HUES48 (cell line): ENCODE data around the gene MPHOSPH9.

Source experiments
- H3K27ac ChIP-seq: one replicate; pipeline ENCODE4 v1.7.0; 2013; ENCODE audit warnings: low read depth, low read length, inconsistent platforms
- H3K27me3 ChIP-seq: 2 replicates; pipeline ENCODE4 v1.6.1; 2013; ENCODE audit warnings: mild to moderate bottlenecking, low read length; ENCODE audit not compliant: control insufficient read depth, insufficient read depth
- H3K36me3 ChIP-seq: 2 replicates; pipeline ENCODE4 v1.6.1; 2013; ENCODE audit warnings: low read length; ENCODE audit not compliant: control insufficient read depth, insufficient read depth
- H3K4me1 ChIP-seq: 2 replicates; pipeline ENCODE4 v1.6.1; 2013; ENCODE audit warnings: mild to moderate bottlenecking, low read length; ENCODE audit not compliant: control insufficient read depth, insufficient read depth
- H3K4me3 ChIP-seq: 2 replicates; pipeline ENCODE4 v1.5.1; 2013; ENCODE audit warnings: mild to moderate bottlenecking, low read depth, low read length
- H3K9ac ChIP-seq: 2 replicates; pipeline ENCODE4 v1.6.1; 2013; ENCODE audit warnings: mild to moderate bottlenecking, low read depth, low read length, moderate library complexity
- H3K9me3 ChIP-seq: 2 replicates; pipeline ENCODE4 v1.6.1; 2013; ENCODE audit warnings: low read length; ENCODE audit not compliant: control insufficient read depth, insufficient read depth

Gene MPHOSPH9

DNA sequence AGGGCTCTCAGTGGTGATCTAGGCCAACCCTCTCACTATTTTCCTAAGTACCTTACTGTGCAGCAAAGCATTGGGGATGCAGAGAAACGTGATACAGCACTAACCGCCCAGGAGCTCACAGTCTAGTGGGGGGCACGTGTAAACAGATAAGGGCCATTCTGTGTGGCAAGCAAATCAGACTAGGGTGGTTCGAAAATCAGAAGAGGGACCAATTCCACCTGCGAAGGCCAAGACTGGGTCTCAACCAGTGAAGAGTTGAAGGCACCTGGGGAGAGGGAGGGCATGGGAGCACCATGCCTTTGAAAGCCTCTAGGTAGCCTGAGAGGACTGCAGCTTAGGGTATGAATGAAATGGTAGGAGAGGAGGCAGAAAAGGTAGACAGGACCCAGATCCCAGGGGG lies 84.3 kb downstream of the MPHOSPH9 start:
- Histone ChIP-seq H3K9ac (no peak overlapping the region), H3K4me3 (no peak overlapping the region), H3K9me3 (no peaks in the 10 kb centered on the region), H3K4me1 (peaks cover 11% of the 10 kb centered on the region), H3K27ac (no peak overlapping the region), H3K36me3 (no peaks in the 10 kb centered on the region), H3K27me3 (peaks cover 42% of the 10 kb centered on the region)

DNA sequence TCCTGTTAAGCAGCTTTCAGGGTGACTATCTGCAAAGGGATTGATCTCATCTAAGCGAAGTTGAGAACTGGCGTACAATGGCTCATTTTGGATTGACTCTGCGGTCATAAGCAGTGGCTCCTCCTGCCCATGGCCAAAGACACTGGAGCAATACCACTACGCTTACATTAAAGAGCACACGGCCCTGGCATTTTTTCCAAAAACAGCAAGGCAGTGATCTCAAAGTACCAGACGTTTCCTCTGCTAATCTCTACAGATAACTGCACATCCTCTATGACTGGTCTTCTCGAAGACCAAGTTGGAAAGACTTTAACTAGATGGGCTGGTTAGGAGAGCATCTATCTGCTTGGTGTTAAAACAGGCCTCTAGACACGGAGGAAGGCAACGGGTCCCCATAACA lies 84.7 kb downstream of the MPHOSPH9 start:
- H3K36me3 ChIP-seq: no peaks in the 10 kb centered on the region
- no peak overlapping the region for H3K4me3 ChIP-seq
- H3K27ac ChIP-seq: no peak overlapping the region

DNA sequence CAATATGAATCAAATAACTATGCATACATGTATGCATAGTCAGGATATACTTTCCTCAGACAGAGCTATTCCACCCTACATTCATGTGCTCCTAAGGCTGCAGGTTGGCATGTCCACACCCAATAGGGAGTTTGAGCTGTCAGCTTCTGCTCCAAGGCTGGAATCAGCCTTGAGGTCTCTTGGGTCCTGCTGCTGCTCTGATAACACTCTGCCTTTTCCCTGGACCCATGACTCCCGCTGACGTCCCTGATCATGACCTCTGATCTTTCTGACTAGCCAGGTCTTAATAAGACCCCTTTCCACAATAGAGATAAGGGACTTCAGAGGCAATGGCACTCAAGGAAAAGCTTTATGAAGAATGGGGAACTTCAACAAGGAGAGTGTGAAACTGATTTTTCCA lies 87.7 kb downstream of the MPHOSPH9 start:
- H3K27ac ChIP-seq: no peak overlapping the region
- peaks cover 22% of the 10 kb centered on the region for H3K27me3 ChIP-seq
- H3K9ac ChIP-seq: no peak overlapping the region
- no peak overlapping the region for H3K4me3 ChIP-seq
- peaks cover 20% of the 10 kb centered on the region for H3K4me1 ChIP-seq
- no peaks in the 10 kb centered on the region for H3K9me3 ChIP-seq
- no peaks in the 10 kb centered on the region for H3K36me3 ChIP-seq

More for the DNA sequence above, 84.7 kb downstream of the MPHOSPH9 start:
- Histone ChIP-seq H3K9ac (no peak overlapping the region), H3K9me3 (no peaks in the 10 kb centered on the region), H3K4me1 (peaks cover 8% of the 10 kb centered on the region; the same call in 1 of the 2 replicates), H3K27me3 (peaks cover 42% of the 10 kb centered on the region)

DNA sequence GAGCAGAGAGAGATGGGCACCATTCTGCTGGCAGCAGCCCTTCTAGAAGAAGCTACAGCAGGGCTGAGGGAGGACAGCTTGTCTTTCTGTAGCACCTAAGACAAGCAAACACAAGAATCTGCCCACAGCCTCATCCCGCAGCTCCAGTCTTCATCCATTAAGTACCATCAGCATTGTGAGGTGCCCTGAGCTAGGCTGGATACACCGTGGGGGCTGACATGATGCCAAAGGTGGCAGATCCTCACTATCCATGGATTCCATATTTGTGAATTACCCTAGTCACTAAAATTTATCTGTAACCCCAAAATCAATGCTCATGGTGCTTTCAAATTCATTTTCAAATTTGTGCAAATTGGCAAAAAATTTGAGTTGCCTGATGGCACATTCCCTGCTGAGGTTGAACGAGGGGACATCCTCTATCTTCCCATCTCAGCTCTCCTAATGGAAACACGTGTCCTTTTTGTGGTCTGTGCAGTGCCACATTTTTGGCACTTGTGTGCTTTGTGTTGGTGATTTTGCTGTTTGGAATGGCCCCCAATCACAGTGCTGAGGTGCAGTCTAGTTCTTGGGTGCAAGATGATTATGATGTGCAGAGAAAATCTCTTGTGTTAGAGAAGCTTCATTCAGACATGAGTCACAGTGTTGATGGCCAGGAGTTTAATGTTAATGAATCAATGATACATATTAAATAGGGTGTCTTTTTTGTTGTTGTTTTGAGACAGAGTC lies 89.0 kb downstream of the MPHOSPH9 start:
- H3K27me3 ChIP-seq: peaks cover 9% of the 10 kb centered on the region
- H3K27ac ChIP-seq: no peak overlapping the region
- peaks cover 28% of the 10 kb centered on the region for H3K4me1 ChIP-seq
- H3K4me3 ChIP-seq: no peak overlapping the region
- H3K9ac ChIP-seq: no peak overlapping the region
- no peaks in the 10 kb centered on the region for H3K9me3 ChIP-seq
- no peaks in the 10 kb centered on the region for H3K36me3 ChIP-seq

DNA sequence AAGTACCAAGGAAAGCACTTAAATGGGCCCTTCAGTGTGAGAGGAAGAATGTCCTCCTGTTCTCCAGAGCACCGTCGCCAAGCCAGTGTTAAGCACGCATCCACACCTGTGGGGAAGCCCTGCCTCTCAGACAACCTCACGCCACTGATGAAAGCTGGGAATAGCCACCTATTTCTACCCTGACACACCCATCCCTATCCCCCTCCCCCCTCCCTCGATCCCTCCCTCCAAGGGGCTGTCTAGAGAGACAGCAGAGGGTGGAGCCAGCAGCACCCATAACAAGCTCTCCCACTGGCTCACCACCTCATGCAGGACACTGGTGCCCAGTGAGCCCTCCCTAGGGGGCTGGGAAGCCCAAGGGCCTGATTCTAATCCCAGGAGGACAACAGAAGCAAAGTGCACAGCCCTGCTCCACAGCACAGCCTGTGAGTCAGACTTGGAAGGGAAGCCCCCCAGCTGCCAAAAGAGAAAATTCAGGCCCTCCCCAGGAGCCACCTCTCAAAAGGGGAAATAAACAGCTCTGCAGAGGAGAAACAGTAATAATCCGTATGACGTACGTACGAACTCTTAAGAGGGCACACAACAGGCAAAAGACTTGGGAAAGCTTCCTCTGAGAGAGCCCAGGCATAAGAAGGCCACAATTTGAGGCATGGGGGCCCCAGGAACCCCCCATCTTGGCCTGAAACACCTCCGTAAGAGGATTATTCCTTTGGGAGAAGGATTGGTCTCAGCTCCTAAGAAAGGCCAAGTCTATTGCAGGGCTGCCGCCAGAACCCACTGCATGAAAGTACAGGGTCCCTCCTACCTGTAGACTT lies 89.8 kb downstream of the MPHOSPH9 start:
- no peak overlapping the region for H3K9ac ChIP-seq
- peaks cover 28% of the 10 kb centered on the region for H3K4me1 ChIP-seq
- 0 out of 2 replicates have a peak, but pooled peaks cover 1% of the 10 kb centered on the region for H3K27me3 ChIP-seq
- no peak overlapping the region for H3K4me3 ChIP-seq
- no peaks in the 10 kb centered on the region for H3K36me3 ChIP-seq
- H3K27ac ChIP-seq: no peak overlapping the region
- no peaks in the 10 kb centered on the region for H3K9me3 ChIP-seq

DNA sequence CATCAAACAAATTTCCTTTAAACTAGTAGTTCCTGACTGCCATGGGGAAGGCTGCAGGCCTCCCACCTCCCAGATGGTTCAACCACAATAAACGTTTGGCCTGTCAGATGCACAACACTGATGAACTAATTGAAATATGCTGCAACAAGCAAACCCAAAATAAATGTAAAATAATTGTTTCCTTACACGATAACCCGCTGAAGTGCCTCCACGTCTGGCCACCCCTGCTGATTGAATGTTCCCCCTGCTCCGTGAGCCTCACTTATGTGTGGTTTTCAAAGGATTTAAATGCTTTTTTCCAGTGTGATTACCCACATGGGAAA lies 90.5 kb downstream of the MPHOSPH9 start:
- H3K27ac ChIP-seq: no peak overlapping the region
- H3K4me1 ChIP-seq: peaks cover 28% of the 10 kb centered on the region
- no peaks in the 10 kb centered on the region for H3K27me3 ChIP-seq

DNA sequence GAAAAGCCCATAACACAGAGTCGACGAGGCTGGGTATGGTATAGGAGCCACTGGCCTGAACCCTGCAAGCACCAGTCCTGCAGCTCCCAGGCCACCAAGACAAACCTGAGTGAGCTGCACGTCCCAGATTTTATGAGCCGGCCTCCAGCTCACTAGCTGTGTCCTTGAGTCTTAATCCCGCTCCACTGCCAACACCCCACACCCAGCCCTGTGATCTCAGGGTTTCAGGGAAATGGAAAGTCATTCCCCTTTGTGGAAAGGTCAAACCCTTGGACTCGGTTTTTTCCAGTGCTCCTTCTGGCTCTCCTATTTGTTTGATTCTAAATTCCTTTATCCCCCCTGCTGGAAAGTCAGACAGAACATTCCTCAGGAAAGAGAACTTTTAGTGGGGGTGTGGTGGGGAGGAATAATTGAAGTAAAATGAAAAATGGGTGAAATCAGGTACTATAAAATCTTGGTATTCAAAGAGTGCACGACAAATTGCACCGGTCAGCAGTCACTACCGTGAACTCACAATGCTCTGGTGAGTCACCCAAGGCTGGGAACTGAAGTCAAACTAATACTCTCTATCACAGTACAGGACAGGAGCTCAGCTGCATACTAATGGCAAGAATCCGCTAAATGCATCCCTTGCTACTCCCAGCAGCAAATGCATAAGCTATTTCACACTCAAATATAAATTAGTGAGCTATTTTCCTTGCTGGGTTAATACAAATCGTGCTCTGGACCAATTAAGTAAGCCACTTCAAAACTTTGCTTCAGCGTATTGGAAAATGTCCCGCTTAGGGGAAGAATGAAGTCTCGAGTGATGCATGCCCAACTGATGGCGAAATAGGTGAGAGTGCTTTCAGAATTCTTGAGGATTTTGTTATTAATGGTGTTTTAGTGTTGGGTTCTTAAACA lies 91.1 kb downstream of the MPHOSPH9 start:
- peaks cover 28% of the 10 kb centered on the region for H3K4me1 ChIP-seq
- H3K9ac ChIP-seq: no peak overlapping the region
- no peaks in the 10 kb centered on the region for H3K27me3 ChIP-seq
- no peaks in the 10 kb centered on the region for H3K9me3 ChIP-seq
- H3K27ac ChIP-seq: peak overlapping the region; percentile 58
- H3K4me3 ChIP-seq: no peak overlapping the region
- H3K36me3 ChIP-seq: no peaks in the 10 kb centered on the region

More for the DNA sequence above, 90.5 kb downstream of the MPHOSPH9 start:
- Histone ChIP-seq H3K4me3 (no peak overlapping the region), H3K36me3 (no peaks in the 10 kb centered on the region), H3K9ac (no peak overlapping the region), H3K9me3 (no peaks in the 10 kb centered on the region)

DNA sequence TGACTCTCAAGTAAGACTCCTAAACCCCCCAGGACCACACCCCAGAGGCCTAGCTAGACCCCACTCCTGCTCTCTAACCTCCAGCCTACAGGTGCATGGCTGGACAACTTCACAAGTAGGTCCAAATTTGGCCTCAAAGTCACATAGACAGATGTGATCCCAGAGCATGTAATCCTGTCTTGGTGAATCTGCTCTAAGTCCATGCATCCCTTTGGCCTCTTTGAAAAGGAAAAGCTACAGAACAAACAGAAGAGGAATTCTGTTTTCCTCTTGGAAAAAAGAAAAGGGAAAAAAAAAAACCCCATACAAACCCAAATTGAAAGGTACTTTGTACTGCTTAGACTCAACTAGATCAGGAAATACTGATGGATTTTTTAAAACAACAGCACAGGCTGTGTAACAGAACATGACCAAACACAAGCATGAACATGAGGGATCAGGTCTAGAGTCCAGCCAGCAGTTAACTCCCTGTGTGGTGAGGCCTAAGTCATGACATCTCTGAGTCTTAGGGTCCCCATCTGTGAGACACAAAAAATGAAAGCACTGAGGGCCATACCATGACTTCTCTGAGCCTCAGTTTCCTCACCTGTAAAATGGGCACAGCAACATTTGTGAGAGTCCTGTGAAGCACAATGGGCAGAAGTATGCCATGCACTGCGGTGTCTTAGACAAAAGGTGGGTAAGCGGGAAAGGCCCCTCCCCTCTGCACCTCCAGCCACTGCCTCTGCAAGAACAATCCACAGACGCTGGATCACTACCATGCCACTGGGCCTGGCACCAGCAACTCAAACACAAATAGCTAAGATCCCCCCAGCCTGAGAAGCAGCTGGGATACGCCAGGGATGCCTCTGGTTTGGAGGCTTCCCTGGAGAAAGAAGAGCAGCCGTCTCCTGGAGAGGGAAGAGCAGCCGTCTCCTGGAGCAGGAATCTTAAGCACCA lies 92.0 kb downstream of the MPHOSPH9 start:
- Histone ChIP-seq H3K4me1 (peaks cover 28% of the 10 kb centered on the region), H3K9me3 (no peaks in the 10 kb centered on the region), H3K27me3 (no peaks in the 10 kb centered on the region), H3K4me3 (no peak overlapping the region), H3K9ac (no peak overlapping the region), H3K36me3 (no peaks in the 10 kb centered on the region), H3K27ac (peak overlapping the region; percentile 58)

DNA sequence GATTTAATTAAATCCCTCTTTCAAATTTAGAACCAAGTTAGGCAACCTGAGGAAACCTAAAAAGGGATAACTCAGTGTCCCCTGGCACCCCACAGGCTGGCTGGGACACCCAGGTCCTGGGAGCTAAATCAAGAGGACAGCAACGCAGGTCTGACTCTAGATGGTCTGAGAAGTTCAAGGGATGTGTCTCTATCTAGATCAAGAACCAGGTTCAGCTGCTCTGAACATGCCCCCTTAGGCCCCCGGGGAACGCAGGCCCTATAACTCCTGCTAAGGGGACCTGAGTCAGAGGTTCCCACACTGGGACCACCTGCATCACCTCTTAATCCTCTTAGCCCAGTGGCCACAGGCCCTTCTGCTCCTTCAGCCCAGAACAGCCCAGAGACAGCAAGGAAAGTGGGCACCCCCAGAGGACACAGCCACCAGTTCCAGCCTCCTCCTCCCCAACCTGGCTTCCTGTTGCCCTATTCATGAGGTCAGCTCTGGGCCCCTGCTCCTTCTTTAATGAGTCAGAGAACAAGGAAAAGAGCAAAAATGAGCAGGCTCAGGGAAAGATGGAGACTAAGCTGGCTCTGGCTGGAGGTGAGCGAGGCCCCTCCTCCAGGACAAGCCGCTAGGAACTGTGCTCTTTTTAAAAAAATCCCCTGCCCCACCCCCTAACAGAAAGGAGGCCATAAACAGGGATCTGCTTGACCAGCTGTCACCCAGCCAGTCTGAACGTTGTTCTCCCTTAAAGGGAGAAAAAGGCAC lies 92.8 kb downstream of the MPHOSPH9 start:
- Histone ChIP-seq H3K36me3 (no peaks in the 10 kb centered on the region), H3K4me1 (peaks cover 28% of the 10 kb centered on the region), H3K4me3 (no peak overlapping the region), H3K9me3 (no peaks in the 10 kb centered on the region), H3K27ac (no peak overlapping the region), H3K9ac (no peak overlapping the region), H3K27me3 (no peaks in the 10 kb centered on the region)
